ENCODE measurements around the gene WIPF3.

Gene WIPF3

DNA sequence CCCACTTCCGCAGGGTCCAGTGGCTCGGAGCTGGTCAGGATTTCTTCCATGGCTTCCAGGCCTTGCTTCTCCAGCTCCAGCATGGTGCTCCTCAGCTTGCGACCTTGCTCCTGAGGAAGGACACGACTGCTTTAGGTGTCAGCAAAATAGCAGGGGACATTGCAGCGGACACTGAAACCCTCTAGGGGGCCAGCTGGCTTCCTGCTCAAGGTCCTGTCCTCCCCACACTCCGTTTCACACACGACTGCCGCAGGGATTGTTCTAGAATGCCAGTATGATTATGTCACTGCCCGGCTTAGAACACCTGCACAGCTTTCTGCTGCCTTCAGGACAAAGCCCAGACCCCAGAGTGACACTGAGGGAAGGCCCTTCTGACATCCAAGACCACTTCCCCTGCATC lies 117.7 kb downstream of the WIPF3 start:
- TF ChIP-seq, protein P1, sequence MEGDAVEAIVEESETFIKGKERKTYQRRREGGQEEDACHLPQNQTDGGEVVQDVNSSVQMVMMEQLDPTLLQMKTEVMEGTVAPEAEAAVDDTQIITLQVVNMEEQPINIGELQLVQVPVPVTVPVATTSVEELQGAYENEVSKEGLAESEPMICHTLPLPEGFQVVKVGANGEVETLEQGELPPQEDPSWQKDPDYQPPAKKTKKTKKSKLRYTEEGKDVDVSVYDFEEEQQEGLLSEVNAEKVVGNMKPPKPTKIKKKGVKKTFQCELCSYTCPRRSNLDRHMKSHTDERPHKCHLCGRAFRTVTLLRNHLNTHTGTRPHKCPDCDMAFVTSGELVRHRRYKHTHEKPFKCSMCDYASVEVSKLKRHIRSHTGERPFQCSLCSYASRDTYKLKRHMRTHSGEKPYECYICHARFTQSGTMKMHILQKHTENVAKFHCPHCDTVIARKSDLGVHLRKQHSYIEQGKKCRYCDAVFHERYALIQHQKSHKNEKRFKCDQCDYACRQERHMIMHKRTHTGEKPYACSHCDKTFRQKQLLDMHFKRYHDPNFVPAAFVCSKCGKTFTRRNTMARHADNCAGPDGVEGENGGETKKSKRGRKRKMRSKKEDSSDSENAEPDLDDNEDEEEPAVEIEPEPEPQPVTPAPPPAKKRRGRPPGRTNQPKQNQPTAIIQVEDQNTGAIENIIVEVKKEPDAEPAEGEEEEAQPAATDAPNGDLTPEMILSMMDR (IDR thresholded peaks at IDR 0.05; ENCODE audit: low read depth, low read length): no peak
- DNase-seq (ENCODE audit: extremely low read depth, low read depth): no peak

DNA sequence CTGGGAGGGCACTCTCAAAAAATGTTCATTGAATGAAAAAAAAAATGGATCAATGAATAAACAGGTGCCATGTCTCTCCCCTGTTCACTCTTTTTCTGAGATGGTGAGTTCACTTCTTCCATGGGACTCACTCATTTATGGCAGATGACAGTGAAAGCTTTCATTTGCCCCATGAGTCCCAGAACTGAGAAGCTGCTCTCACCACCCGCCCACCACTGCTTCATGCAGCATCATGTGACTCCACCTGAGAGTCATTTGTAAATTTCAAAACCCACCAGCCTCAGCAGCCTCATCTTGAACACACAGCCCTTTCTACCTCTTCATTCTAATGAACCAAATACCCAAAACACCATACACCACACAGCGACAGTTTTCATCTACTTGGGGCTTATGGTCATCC lies 118.4 kb downstream of the WIPF3 start:
- TF ChIP-seq, protein P1 (IDR thresholded peaks at IDR 0.05; ENCODE audit: low read depth, low read length): no peak
- DNase-seq (ENCODE audit: extremely low read depth, low read depth): no peak

DNA sequence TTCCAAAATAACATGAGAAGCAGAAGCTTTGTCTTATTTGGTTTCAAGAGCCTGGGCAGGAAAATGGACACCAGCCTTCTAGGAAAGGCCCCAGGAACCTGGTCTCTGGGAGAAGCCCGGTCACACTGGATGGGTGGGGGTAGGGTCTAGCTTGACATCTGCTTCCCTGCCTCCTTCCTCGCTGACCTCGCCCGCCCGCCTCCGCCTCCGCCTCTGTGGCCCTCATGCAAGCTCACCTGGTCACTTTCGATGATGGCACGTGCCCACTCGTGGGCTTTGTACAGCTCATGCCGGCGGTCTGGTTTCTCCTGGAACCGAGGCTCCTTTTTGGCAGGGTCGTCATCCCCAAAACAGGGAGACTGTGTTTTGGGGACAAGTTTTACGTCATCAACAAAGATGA lies 119.9 kb downstream of the WIPF3 start:
- no peak for DNase-seq (ENCODE audit: extremely low read depth, low read depth)
- TF ChIP-seq, protein P1 (IDR thresholded peaks at IDR 0.05; ENCODE audit: low read depth, low read length): no peak

DNA sequence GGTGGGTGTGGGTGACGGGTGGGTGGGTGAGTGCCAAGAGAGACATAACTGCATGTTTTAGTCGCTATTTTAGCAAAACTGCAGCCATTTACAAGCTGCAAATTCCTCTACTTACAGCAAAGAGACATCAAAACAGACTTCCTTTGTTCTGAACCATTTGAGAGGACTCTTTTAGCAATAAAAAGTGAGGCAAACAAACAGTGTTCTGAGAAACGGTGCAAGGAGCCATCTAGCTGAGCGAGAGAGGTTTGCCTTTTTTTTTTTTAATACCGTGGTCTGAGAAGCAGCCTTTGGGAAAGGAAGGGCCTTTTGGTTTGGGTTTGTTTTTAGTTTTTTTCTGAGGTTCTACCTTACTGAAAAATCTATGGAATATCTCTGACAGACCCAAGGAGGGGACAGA lies 120.4 kb downstream of the WIPF3 start:
- TF ChIP-seq, protein P1 (IDR thresholded peaks at IDR 0.05; ENCODE audit: low read depth, low read length): no peak
- no peak for DNase-seq (ENCODE audit: extremely low read depth, low read depth)

DNA sequence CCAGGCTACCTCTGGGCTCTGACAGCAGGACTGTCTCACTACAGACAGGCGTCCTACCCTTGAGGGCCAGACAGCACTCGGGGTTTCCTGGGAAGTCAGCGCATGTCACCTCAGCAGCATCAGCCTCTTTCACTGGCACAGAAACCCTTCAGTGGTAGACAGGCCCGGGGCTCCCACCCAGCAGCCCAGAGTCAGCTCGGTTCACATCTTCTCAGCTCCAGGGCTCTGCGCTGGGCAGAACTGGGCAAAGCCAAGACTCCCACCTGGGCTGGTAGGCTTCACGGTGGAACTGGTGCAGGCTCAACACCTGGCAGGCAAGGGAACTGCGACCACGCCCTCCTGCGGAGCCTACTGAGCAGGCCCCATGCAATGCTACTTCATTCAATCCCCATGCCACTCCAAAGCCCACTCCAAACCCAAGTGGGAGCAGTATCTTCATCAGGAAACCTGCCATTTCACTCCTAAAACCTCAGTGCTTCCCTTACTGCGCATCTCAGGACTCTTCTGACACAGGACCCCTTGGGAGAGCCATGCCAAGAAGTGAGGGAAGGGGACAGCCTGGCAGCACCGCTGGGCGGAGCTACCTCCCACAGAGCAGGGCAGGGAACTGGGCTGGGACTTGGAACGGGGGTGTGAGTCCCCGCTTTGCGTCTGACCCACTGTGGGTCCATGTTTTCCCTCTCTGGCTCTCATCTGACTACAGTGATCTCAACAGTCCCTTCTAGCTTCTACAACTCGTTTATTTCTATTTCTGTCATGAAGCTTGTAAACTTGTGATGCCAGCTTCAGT lies 122.9 kb downstream of the WIPF3 start:
- no peak for DNase-seq (ENCODE audit: extremely low read depth, low read depth)
- TF ChIP-seq, protein P1 (IDR thresholded peaks at IDR 0.05; ENCODE audit: low read depth, low read length): no peak

DNA sequence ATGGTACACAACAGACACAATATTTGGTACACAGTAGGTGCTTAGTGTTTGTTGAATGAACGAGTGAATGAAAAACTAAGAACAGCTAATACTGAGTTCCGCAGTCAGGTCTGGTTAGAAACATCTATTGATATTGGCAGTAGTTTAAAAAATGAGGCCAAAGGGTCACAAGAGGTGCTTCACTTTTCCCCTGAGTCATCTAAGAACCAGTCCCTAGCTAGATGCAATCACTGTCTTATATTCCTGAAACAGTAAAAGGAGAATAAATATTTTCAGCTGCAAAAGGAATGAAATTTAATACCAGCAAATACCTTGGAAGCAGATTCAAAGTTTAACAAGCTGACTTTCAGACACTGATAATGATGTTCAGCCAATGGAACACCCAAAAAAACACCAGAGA lies 128.8 kb downstream of the WIPF3 start:
- DNase-seq (ENCODE audit: extremely low read depth, low read depth): no peak

DNA sequence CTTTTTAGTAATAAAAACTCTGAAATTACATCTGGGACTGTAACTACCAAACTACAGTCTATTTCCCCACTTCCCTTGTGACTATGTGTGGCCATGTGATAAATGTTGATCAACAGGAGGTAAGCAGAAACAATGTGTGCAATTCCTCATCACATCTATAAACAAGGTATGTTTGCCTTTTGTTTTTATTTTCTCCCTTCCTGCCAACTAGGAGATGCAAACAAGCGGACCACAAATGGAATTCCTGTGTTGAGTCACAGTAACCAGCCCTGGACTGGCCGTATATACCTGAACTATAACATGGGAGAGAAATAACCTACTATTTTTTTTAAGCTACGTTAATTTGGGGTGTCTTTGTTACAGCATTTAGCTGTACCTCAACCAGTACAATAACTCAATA lies 130.8 kb downstream of the WIPF3 start:
- TF ChIP-seq, protein P1 (IDR thresholded peaks at IDR 0.05; ENCODE audit: low read depth, low read length): no peak
- DNase-seq (ENCODE audit: extremely low read depth, low read depth): no peak

More for the DNA sequence above, 128.8 kb downstream of the WIPF3 start:
- TF ChIP-seq, protein P1 (IDR thresholded peaks at IDR 0.05; ENCODE audit: low read depth, low read length): no peak

All from AG09319 (cell line).